ENCODE measurements around the gene NANOS2. TPM values are rescaled to one million over a fixed set of nuclear protein-coding genes. Genes with fewer than 3 reads are reported as not detected.
A peak's percentile ranks its signal among the peaks of the same experiment; 100 is the strongest.

The NANOS2 gene
- total and polyA plus RNA-seq, 9 of the 15 experiments (the other 6 are each of a cell fraction or from before 2014, with no cell fraction given): not detected

GRCh38 chr19:45876411-45877197 lies 38.0 kb downstream of the NANOS2 start (continued):
- 0 out of 2 replicates have a peak, but pooled peaks have one; percentile 19 for TF ChIP-seq SOX6 (IDR thresholded peaks at IDR 0.05)
- TF ChIP-seq, protein P1, sequence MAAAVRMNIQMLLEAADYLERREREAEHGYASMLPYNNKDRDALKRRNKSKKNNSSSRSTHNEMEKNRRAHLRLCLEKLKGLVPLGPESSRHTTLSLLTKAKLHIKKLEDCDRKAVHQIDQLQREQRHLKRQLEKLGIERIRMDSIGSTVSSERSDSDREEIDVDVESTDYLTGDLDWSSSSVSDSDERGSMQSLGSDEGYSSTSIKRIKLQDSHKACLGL (CRISPR knock-in tag; IDR thresholded peaks at IDR 0.05; ENCODE audit: borderline replicate concordance, poor library complexity, severe bottlenecking): no peak
- TF ChIP-seq FOXP1 (CRISPR knock-in tag; IDR thresholded peaks at IDR 0.05): no peak
- no peak for TF ChIP-seq TAF9B (IDR thresholded peaks at IDR 0.05; ENCODE audit: partially characterized antibody)
- peak; percentile 9 to 51; a peak in 1 of 4 replicates for TF ChIP-seq MLLT1 (IDR thresholded peaks at IDR 0.05)
- TF ChIP-seq ZNF41 (CRISPR knock-in tag; conservative IDR thresholded peaks at IDR 0.05): no peak
- TF ChIP-seq KHSRP (IDR thresholded peaks at IDR 0.05): 0 out of 2 replicates have a peak, but pooled peaks have one; percentile 45
- peak; percentile 84 for TF ChIP-seq DPF2 (IDR thresholded peaks at IDR 0.05)
- TF ChIP-seq, protein P2, sequence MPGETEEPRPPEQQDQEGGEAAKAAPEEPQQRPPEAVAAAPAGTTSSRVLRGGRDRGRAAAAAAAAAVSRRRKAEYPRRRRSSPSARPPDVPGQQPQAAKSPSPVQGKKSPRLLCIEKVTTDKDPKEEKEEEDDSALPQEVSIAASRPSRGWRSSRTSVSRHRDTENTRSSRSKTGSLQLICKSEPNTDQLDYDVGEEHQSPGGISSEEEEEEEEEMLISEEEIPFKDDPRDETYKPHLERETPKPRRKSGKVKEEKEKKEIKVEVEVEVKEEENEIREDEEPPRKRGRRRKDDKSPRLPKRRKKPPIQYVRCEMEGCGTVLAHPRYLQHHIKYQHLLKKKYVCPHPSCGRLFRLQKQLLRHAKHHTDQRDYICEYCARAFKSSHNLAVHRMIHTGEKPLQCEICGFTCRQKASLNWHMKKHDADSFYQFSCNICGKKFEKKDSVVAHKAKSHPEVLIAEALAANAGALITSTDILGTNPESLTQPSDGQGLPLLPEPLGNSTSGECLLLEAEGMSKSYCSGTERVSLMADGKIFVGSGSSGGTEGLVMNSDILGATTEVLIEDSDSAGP (CRISPR knock-in tag; IDR thresholded peaks at IDR 0.05): no peak
- TF ChIP-seq TFAM (CRISPR knock-in tag; conservative IDR thresholded peaks at IDR 0.05): no peak
- peak; percentile 29 for TF ChIP-seq NCOA4 (IDR thresholded peaks at IDR 0.05; ENCODE audit: partially characterized antibody)
- TF ChIP-seq ARID2 (IDR thresholded peaks at IDR 0.05): peak; percentile 45; the same call in 1 of the 2 replicates
- no peak for TF ChIP-seq ETV5 (CRISPR knock-in tag; IDR thresholded peaks at IDR 0.05; ENCODE audit: low read depth)
- no peak for TF ChIP-seq POLR2AphosphoS5 (IDR thresholded peaks at IDR 0.05; ENCODE audit: control insufficient read depth, insufficient read depth, low read depth, low read length)
- TF ChIP-seq ZNF589 (CRISPR knock-in tag; IDR thresholded peaks at IDR 0.05; ENCODE audit: low read depth): no peak
- TF ChIP-seq ZNF224 (CRISPR knock-in tag; IDR thresholded peaks at IDR 0.05): no peak
- no peak for TF ChIP-seq ZNF707 (CRISPR knock-in tag; conservative IDR thresholded peaks at IDR 0.05)
- TF ChIP-seq ZBTB34 (CRISPR knock-in tag; IDR thresholded peaks at IDR 0.05): no peak
- no peak for TF ChIP-seq FOXJ3 (CRISPR knock-in tag; IDR thresholded peaks at IDR 0.05)
- TF ChIP-seq ERF (CRISPR knock-in tag; IDR thresholded peaks at IDR 0.05): no peak
- no peak for TF ChIP-seq SNIP1 (IDR thresholded peaks at IDR 0.05; ENCODE audit: low read depth)
- TF ChIP-seq ZNF124 (CRISPR knock-in tag; IDR thresholded peaks at IDR 0.05): no peak
- TF ChIP-seq RBM22 (IDR thresholded peaks at IDR 0.05; ENCODE audit: low read depth, low read length, poor library complexity, severe bottlenecking): no peak

Measured in K562 (cell line).